ENCODE results near the gene REEP6.

Gene REEP6

DNA sequence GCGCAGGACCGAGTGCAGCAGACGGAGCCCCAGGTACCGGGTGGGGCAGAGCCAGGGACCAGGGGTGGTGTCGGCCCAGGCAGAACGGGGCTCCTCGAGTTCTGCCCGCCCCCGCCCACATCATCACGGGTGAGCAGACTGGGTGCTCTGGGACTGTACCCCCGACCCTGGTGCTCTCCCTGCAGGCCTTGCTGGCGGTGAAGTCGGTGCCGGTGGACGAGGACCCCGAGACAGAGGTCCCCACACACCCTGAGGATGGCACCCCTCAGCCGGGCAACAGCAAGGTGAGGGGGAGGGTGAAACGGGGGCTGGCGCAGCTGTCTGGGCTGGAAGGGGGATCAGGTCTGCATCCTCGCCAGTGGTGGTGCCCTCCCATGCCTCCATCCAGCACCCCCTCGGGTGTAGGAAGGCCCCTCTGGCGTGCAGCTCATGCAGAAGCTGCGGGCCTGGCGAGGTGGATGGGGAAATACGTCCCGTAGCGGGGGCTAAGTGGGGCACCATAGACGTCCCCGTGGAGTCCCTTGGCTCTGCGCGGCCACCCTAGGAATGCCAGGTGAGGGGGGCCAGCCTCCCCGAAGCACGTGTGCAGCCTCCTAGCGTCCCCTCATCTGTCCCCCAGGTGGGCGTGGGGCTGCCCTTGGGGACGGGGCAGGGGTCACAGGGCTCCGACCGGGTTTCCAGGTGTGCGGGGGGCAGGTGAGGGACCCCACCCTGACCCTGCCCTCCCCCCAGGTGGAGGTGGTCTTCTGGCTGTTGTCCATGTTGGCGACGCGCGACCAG lies 34.7 kb upstream of the REEP6 start:
- no peak for DNase-seq (ENCODE audit: low spot score)

DNA sequence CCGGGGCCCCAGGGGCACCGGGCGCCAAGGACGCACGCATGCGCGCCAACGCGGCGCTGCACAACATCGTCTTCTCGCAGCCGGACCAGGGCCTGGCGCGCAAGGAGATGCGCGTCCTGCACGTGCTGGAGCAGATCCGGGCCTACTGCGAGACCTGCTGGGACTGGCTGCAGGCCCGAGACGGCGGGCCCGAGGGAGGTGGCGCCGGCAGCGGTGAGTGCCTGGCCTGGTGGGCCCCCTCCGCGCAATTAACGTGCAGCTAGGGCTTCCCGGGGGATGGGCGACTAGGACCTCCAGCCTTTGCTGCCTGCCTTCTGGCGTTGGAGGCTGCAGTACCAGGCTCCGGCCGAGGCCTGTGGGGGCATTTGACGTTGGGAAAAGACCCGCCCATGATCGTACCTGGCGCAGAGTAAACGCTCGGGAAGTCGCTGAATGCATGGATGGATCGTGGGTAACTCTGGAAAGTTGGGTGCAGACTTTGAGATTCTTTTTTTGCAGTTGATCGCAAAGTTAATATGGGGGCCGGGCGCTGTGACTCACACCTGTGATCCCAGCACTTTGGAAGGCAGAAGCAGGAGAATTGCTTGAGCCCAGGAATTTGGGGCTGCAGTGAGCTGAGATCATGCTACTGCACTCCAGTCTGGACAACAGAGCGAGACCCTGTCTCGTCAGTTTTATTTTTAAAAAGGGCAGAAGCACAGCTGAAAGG lies 33.8 kb upstream of the REEP6 start:
- DNase-seq (ENCODE audit: low spot score) = no peak

DNA sequence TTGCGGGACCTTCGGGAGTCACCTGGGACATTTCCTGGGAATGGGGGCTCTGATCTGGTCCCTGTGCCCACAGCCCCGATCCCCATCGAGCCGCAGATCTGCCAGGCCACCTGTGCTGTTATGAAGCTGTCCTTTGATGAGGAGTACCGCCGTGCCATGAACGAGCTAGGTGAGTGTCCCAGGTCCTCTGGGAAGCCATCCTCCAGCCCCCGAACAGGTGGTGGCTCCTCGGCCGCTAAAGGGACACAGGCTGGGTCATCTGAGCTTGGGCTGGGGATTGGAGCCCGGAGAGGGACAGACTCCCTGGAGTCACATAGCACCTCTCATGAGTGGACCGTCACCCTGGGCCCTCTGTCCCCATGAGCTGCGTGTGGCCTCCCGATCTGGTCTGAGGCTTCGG lies 33.1 kb upstream of the REEP6 start:
- no peak for DNase-seq (ENCODE audit: low spot score)

DNA sequence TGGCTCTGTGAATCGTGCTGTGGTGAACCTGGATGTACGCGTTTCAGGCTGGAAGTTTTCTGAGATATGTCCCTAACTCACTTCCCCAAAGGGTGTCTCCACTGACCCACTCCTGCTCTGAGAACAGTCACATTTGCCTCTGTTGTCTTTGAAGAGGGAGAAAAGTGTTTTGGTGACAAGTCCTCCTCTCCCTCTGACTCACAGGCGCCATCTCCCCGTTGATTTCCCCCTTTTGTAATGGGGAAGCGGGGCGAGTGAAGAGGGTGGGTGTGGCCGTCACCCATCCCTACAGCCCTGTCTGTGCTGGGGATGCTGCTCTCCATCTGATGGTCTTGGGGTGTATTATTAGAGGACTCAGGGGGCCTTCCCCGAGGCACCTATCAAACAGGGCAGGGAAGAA lies 31.5 kb upstream of the REEP6 start:
- DNase-seq (ENCODE audit: low spot score) = no peak

DNA sequence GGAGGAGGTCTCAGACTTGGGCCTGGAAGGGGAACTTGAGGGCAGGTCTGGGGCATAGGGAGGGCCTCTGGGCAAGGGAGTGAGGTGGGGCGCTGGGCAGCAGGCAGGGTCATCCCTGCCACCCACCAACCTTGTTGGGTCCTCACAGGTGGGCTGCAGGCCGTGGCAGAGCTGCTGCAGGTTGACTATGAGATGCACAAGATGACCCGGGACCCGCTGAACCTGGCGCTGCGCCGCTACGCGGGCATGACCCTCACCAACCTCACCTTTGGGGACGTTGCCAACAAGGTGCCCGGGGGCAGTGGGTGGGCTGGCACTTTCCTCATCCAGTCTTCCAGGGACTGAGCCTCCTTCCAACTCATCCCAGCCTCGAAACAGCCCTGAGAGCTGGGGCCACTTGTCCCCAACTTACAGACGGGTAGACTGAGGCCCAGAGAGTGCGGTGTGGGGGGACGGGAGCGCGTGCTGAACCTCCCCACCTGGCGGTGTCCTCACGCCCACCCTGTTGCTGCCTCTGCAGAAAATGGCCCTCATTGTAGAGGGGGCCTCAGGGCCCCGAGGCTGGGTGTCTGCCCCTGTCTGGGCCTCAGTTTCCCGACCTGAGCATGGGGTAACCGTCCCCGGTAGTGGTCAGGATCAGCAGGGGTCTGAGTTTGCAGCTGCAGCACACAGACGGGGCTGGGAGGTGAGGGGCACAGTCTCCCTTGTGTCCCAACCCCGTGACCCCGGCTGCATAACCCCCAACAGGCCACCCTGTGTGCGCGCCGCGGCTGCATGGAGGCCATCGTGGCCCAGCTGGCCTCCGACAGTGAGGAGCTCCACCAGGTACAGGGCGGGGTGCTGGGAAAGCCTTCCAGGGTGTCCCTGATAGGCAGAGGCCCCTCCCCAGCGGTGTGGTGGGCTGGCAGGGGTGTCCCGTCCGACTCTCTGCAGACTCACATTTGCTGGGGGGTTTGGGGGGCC lies 30.7 kb upstream of the REEP6 start:
- no peak for DNase-seq (ENCODE audit: low spot score)

DNA sequence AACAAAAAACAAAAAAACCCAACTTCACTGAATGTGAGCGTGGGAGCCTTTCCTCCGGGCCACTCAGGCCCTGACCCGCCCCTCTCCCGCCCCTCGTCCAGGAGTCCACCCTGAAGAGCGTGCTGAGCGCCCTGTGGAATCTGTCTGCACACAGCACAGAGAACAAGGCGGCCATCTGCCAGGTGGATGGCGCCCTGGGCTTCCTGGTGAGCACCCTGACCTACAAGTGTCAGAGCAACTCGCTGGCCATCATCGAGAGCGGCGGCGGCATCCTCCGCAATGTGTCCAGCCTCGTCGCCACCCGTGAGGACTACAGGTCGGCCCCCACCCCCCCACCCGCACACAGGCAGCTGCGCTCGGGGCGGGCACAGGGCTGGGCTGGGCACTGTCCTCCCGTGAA lies 29.1 kb upstream of the REEP6 start:
- no peak for DNase-seq (ENCODE audit: low spot score)

DNA sequence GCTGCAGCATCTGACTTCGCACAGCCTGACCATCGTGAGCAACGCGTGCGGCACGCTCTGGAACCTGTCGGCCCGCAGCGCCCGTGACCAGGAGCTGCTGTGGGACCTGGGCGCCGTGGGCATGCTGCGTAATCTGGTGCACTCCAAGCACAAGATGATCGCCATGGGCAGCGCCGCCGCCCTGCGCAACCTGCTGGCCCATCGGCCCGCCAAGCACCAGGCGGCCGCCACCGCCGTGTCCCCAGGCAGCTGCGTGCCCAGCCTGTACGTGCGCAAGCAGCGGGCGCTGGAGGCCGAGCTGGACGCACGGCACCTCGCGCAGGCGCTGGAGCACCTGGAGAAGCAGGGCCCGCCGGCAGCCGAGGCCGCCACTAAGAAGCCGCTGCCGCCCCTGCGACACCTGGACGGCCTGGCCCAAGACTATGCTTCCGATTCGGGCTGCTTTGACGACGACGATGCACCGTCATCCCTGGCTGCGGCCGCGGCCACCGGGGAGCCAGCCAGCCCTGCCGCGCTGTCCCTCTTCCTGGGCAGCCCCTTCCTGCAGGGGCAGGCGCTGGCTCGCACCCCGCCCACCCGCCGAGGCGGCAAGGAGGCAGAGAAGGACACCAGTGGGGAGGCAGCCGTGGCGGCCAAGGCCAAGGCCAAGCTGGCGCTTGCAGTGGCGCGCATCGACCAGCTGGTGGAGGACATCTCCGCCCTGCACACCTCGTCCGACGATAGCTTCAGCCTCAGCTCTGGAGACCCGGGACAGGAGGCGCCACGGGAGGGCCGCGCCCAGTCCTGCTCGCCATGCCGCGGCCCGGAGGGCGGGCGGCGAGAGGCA lies 25.6 kb upstream of the REEP6 start:
- DNase-seq (ENCODE audit: low spot score) = peak; percentile 56

DNA sequence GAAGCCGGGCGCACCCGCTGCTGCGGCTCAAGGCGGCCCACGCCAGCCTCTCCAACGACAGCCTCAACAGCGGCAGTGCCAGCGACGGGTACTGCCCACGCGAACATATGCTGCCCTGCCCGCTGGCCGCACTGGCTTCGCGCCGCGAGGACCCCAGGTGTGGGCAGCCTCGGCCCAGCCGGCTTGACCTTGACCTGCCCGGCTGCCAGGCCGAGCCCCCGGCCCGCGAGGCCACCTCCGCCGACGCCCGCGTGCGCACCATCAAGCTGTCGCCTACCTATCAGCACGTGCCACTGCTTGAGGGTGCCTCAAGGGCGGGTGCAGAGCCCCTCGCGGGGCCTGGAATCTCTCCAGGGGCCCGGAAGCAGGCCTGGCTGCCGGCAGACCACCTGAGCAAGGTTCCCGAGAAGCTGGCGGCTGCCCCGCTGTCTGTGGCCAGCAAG lies 24.9 kb upstream of the REEP6 start:
- DNase-seq (ENCODE audit: low spot score) = no peak

DNA sequence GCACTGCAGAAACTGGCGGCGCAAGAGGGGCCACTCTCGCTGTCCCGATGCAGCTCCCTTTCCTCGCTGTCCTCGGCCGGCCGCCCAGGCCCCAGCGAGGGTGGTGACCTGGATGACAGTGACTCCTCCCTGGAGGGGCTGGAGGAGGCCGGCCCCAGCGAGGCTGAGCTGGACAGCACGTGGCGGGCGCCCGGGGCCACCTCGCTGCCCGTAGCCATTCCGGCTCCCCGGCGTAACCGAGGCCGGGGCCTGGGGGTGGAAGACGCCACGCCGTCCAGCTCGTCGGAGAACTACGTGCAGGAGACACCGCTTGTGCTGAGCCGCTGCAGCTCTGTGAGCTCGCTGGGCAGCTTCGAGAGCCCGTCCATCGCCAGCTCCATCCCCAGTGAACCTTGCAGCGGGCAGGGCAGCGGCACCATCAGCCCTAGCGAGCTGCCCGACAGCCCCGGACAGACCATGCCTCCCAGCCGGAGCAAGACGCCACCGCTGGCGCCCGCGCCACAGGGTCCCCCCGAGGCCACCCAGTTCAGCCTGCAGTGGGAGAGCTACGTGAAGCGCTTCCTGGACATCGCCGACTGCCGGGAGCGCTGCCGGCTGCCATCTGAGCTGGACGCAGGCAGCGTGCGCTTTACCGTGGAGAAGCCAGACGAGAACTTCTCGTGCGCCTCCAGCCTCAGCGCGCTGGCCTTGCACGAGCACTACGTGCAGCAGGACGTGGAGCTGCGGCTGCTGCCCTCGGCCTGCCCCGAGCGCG lies 24.3 kb upstream of the REEP6 start:
- DNase-seq (ENCODE audit: low spot score) = no peak

DNA sequence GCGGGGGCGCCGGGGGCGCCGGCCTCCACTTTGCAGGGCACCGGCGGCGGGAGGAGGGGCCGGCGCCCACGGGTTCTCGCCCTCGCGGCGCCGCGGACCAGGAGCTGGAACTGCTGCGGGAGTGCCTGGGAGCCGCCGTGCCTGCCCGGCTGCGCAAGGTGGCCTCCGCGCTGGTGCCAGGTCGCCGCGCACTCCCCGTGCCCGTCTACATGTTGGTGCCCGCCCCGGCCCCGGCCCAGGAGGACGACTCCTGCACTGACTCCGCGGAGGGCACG lies 23.8 kb upstream of the REEP6 start:
- DNase-seq (ENCODE audit: low spot score) = no peak

DNA sequence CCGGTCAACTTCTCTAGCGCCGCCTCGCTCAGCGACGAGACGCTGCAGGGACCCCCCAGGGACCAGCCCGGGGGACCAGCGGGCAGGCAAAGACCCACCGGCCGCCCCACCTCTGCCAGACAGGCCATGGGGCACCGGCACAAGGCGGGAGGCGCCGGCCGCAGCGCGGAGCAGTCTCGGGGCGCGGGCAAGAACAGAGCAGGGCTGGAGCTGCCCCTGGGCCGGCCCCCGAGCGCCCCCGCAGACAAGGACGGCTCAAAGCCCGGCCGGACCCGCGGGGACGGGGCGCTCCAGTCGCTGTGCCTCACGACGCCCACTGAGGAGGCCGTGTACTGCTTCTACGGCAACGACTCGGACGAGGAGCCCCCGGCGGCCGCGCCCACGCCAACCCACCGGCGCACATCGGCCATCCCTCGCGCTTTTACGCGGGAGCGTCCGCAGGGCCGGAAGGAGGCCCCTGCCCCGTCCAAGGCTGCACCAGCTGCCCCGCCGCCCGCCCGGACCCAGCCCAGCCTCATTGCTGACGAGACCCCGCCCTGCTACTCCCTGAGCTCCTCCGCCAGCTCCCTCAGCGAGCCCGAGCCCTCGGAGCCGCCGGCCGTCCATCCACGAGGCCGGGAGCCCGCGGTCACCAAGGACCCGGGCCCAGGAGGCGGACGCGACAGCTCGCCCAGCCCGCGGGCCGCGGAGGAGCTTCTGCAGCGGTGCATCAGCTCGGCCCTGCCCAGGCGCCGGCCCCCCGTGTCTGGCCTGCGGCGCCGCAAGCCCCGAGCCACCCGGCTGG lies 23.3 kb upstream of the REEP6 start:
- no peak for DNase-seq (ENCODE audit: low spot score)

DNA sequence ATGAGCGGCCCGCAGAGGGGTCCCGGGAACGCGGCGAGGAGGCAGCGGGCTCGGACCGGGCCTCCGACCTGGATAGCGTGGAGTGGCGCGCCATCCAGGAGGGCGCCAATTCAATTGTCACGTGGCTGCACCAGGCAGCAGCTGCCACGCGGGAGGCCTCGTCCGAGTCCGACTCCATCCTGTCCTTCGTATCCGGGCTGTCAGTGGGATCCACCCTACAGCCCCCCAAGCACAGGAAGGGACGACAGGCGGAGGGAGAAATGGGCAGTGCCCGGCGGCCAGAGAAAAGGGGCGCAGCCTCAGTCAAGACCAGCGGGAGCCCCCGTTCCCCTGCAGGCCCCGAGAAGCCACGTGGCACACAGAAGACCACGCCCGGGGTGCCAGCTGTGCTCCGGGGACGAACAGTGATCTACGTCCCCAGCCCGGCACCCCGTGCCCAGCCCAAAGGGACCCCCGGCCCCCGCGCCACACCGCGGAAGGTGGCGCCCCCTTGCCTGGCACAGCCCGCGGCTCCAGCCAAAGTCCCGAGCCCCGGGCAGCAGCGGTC lies 22.6 kb upstream of the REEP6 start:
- no peak for DNase-seq (ENCODE audit: low spot score)

DNA sequence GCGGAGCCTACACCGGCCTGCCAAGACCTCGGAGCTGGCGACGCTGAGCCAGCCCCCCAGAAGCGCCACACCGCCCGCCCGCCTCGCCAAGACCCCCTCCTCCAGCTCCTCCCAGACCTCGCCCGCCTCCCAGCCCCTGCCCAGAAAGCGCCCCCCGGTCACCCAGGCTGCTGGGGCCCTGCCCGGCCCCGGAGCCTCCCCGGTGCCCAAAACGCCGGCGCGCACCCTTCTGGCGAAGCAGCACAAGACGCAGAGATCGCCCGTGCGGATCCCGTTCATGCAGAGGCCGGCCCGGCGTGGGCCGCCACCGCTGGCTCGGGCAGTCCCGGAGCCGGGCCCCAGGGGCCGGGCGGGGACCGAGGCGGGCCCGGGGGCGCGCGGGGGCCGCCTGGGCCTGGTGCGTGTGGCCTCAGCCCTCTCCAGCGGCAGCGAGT lies 22.1 kb upstream of the REEP6 start:
- DNase-seq (ENCODE audit: low spot score) = peak; percentile 68

DNA sequence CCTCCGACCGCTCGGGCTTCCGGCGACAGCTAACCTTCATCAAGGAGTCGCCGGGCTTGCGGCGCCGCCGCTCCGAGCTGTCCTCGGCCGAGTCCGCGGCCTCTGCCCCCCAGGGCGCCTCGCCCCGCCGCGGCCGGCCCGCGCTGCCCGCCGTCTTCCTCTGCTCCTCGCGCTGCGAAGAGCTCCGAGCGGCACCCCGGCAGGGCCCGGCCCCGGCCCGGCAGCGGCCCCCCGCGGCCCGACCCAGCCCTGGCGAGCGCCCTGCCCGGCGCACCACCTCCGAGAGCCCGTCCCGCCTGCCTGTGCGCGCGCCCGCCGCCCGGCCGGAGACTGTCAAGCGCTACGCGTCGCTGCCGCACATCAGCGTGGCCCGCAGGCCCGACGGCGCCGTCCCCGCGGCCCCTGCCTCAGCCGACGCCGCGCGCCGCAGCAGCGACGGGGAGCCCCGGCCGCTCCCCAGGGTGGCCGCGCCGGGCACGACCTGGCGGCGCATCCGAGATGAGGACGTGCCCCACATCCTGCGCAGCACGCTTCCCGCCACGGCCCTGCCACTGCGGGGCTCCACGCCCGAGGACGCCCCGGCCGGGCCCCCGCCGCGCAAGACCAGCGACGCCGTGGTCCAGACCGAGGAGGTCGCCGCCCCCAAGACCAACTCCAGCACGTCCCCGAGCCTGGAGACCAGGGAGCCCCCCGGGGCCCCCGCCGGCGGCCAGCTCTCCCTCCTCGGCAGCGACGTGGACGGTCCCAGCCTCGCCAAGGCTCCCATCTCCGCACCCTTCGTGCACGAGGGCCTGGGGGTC lies 21.5 kb upstream of the REEP6 start:
- DNase-seq (ENCODE audit: low spot score) = peak; percentile 56

DNA sequence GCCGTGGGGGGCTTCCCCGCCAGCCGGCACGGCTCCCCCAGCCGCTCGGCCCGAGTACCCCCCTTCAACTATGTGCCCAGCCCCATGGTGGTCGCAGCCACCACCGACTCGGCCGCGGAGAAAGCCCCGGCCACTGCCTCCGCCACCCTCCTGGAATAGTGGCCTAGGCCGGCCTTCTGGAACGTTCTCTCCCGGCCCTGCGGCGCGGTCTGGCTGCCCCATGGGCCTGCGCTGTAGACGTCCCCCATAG lies 21.0 kb upstream of the REEP6 start:
- DNase-seq (ENCODE audit: low spot score) = peak; percentile 36

DNA sequence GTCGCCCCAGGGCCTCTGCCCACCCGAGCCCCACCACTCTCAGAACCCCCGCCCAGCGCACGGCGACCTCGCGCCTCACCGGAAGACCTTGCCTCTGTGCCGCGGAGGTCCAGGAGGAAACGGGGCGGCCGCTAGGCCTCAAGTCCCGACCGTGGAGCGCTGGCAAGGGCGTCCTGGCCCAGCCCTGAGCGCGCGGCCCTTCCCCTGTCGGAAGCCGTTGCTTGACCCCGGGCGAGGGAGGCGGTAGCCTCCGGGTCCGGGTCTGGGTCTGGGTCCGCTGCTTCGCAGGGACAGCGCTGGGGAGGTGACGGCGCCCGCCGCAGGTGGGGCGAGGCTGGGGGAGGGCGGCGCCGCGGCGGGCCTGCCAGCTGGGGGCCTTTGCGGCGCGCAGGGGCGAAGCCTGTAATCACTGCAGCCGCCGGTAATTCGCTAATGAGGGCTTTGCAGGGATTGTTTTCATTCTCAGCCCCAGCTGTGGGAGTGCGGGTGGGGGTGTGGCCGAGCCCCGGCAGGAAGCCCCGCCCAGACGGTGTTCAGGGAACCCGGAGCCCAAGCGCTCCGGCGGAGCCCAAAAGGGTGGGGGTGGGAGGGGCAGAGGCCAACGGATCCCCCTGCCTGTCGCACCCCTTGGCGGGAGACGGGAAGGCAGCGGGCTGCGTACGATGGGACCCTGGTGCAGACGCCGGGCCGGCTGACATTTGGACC lies 20.5 kb upstream of the REEP6 start:
- peak; percentile 78 for DNase-seq (ENCODE audit: low spot score)

DNA sequence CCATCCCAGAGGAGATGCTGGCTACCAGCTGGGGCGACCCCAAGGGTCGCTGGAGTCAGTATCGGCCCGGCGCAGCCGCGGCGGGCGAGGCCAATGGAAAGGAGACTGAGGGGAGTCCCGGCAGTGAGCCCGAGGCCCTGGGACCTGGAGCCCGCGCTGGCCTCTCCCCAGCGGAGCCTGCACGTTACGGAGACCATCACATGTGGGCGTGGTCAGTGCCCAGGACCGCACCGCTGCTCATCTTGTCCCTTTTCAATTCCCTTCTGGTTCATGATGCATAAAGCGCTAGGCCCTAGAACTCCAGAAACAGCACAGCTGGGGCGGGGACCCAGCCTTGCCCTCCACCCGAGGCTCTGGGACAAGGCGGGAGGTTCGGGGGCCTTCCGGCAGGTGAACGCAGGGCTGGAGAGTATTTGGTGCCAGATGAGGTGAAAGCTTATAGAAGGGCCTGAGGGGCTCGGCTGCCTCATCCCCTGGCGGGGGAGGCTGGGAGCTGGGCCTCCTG lies 19.9 kb upstream of the REEP6 start:
- peak; percentile 38 for DNase-seq (ENCODE audit: low spot score)

DNA sequence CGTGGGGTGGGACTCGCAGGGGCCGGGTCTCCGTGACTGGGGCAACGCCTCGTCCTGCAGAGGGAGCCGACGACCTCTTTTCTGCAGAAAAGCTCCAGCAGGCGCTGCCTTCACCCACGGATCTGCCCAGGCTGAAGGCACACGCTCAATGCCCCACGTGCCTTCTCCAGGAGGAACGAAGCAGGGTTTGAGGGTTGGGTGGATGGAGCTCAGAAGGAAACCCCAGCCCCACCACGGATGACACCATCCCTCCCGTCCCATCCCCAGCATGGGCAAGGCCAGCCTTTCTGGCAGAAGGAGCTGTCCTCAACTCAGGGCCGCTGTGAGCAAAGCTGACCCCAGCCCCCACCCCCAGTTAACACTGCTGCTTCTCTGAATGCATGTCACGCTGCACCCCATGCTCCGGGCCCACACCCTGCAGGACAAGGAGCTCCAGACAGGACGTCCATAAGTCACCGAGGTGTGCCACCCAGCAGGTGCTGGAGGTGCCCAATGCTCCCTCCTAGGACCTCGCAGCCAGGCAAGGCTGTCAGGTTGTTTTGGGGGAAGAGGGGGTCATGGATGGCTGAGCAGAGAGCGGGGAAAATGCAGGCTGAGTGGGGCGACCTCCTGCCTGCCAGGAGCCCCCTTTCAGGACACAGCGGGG lies 19.3 kb upstream of the REEP6 start:
- DNase-seq (ENCODE audit: low spot score) = peak; percentile 29
